Measurements from ENCODE around the gene OR5K2. TPM values are rescaled to one million over a fixed set of nuclear protein-coding genes. Genes with fewer than 3 reads are reported as not detected.

Gene OR5K2
- total RNA-seq, 5 donors from 2014 or later (not counting 1 experiment from before 2014, with no cell fraction given): not detected

- Histone ChIP-seq H3K27ac (ENCODE audit: low read length) (no peak overlapping the region), H3K36me3 (ENCODE audit: control insufficient read depth in 2 of 2, extremely low read depth in 1 of 2, insufficient read depth in 1 of 2, low read length in 1 of 2) (no peaks in the 10 kb centered on the region), H3K9me3 (no peaks in the 10 kb centered on the region), H3K27me3 (replicated peaks in 1 of 2; ENCODE audit: control insufficient read depth in 2 of 2, extremely low read depth in 1 of 2, insufficient read depth in 2 of 2, low read length in 1 of 2) (no peaks in the 10 kb centered on the region), H3K4me3 (ENCODE audit: control insufficient read depth in 1 of 2, extremely low read depth in 1 of 2, low read length in 1 of 2) (peak overlapping the region in 1 of 2 donors; percentile 16), H3K4me1 (ENCODE audit: control insufficient read depth in 1 of 2, extremely low read depth in 1 of 2, insufficient read depth in 2 of 2, low read length in 2 of 2) (no peaks in the 10 kb centered on the region)
- Mint-ChIP-seq H3K27me3 (no peaks in the 10 kb centered on the region), H3K36me3 (no peaks in the 10 kb centered on the region), H3K9me3 (no peaks in the 10 kb centered on the region), H3K4me3 (peak overlapping the region in 2 of 3 donors; percentile 59 to 76), H3K4me1 (peaks cover 0 to 14% (median 6%) of the 10 kb centered on the region in 3 donors), H3K27ac (peak overlapping the region in 1 of 2 donors; percentile 73)
- WGBS (ENCODE audit: insufficient coverage): 87% methylated on average over 5 of the region's 5 CpGs
- POLR2A ChIA-PET: interaction anchor here in 1 of 2 donors (0.5 to 0.6 kb wide), 2 partner anchors 15 to 89 kb away, joined by 3 to 6 read pairs; no protein-coding TSS in a partner anchor
- DNase-seq (no peak), ATAC-seq (replicated peaks in 1 of 4) (peak in 2 of 4 experiments; percentile 11 to 47)
- CTCF ChIA-PET: interaction anchor here (0.8 to 1.8 kb wide), 2 partner anchors 11 to 14 kb away, joined by 4 to 6 read pairs; no protein-coding TSS in a partner anchor
These were observed 34.8 kb downstream of the OR5K2 start for GRCh38 chr3:98532275-98532637.

DNA sequence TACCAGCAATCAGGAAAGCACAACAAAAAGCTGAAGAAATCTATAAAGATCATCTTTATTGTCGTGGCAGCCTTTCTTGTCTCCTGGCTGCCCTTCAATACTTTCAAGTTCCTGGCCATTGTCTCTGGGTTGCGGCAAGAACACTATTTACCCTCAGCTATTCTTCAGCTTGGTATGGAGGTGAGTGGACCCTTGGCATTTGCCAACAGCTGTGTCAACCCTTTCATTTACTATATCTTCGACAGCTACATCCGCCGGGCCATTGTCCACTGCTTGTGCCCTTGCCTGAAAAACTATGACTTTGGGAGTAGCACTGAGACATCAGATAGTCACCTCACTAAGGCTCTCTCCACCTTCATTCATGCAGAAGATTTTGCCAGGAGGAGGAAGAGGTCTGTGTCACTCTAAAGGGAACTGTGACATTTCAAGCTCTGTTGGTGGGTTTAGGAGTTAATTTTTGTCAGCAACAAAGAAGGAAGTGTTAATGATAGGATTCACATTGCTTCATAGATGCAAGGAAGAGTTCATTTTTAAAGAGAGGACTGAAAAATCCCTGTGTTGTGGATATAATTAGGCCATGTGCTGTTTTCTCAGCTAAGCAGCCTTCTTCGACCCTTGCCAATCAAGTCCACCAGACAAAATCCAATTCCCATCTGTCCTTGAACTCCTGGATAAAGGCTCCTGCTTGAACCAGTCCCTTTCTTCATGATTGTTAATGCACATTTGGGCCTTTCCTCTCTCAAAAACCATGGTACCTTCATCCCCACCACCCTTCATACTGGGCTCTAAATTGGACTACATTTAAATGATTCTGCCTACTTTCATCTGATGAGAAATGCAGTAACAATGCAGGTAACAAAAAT lies 35.5 kb downstream of the OR5K2 start:
- DNase-seq (no peak), ATAC-seq (replicated peaks in 1 of 4) (no peak)
- 100% methylated on average over 1 of the region's 6 CpGs for WGBS (ENCODE audit: insufficient coverage)
- CTCF ChIA-PET: interaction anchor here (0.8 to 1.8 kb wide), 2 partner anchors 12 to 13 kb away, joined by 4 to 6 read pairs; no protein-coding TSS in a partner anchor
- H3K27me3 Mint-ChIP-seq: no peaks in the 10 kb centered on the region
- POLR2A ChIA-PET: interaction anchor here in 1 of 2 donors (0.5 kb wide), 1 partner anchor 14 kb away, joined by 3 read pairs; no protein-coding TSS in a partner anchor
- Histone ChIP-seq H3K4me1 (ENCODE audit: control insufficient read depth in 1 of 2, extremely low read depth in 1 of 2, insufficient read depth in 2 of 2, low read length in 2 of 2) (no peaks in the 10 kb centered on the region), H3K4me3 (ENCODE audit: control insufficient read depth in 1 of 2, extremely low read depth in 1 of 2, low read length in 1 of 2) (peak overlapping the region in 1 of 2 donors; percentile 16), H3K9me3 (no peaks in the 10 kb centered on the region), H3K27me3 (replicated peaks in 1 of 2; ENCODE audit: control insufficient read depth in 2 of 2, extremely low read depth in 1 of 2, insufficient read depth in 2 of 2, low read length in 1 of 2) (no peaks in the 10 kb centered on the region), H3K36me3 (ENCODE audit: control insufficient read depth in 2 of 2, extremely low read depth in 1 of 2, insufficient read depth in 1 of 2, low read length in 1 of 2) (no peaks in the 10 kb centered on the region), H3K27ac (ENCODE audit: low read length) (no peak overlapping the region)
- peak overlapping the region in 2 of 3 donors; percentile 59 to 76 for H3K4me3 Mint-ChIP-seq
- peaks cover 0 to 14% (median 6%) of the 10 kb centered on the region in 3 donors for H3K4me1 Mint-ChIP-seq
- peak overlapping the region; percentile 2 to 73 for H3K27ac Mint-ChIP-seq
- H3K36me3 Mint-ChIP-seq: no peaks in the 10 kb centered on the region
- no peaks in the 10 kb centered on the region for H3K9me3 Mint-ChIP-seq

- CTCF ChIA-PET: no interaction called here
- H3K27ac ChIP-seq (ENCODE audit: low read length): no peak overlapping the region
These were observed 36.7 kb downstream of the OR5K2 start for GRCh38 chr3:98534168-98534567.

GRCh38 chr3:98534734-98535133 lies 37.3 kb downstream of the OR5K2 start:
- Histone ChIP-seq H3K4me3 (ENCODE audit: control insufficient read depth in 1 of 2, extremely low read depth in 1 of 2, low read length in 1 of 2) (no peak overlapping the region), H3K27me3 (replicated peaks in 1 of 2; ENCODE audit: control insufficient read depth in 2 of 2, extremely low read depth in 1 of 2, insufficient read depth in 2 of 2, low read length in 1 of 2) (no peaks in the 10 kb centered on the region), H3K4me1 (ENCODE audit: control insufficient read depth in 1 of 2, extremely low read depth in 1 of 2, insufficient read depth in 2 of 2, low read length in 2 of 2) (no peaks in the 10 kb centered on the region), H3K27ac (ENCODE audit: low read length) (no peak overlapping the region), H3K9me3 (no peaks in the 10 kb centered on the region), H3K36me3 (ENCODE audit: control insufficient read depth in 2 of 2, extremely low read depth in 1 of 2, insufficient read depth in 1 of 2, low read length in 1 of 2) (no peaks in the 10 kb centered on the region)
- ChIA-PET CTCF (no interaction called here), POLR2A (no interaction called here)
- Mint-ChIP-seq H3K27me3 (no peaks in the 10 kb centered on the region), H3K27ac (no peak overlapping the region), H3K36me3 (no peaks in the 10 kb centered on the region), H3K9me3 (no peaks in the 10 kb centered on the region), H3K4me1 (peaks cover 0 to 20% (median 10%) of the 10 kb centered on the region in 3 donors), H3K4me3 (no peak overlapping the region)
- WGBS (ENCODE audit: insufficient coverage): no CpG with 5 or more reads among the region's 1 CpG
- DNase-seq (no peak), ATAC-seq (replicated peaks in 1 of 4) (no peak)

More at GRCh38 chr3:98534168-98534567, 36.7 kb downstream of the OR5K2 start:
- ATAC-seq (replicated peaks in 1 of 4): no peak
- Histone ChIP-seq H3K9me3 (no peaks in the 10 kb centered on the region), H3K4me1 (ENCODE audit: control insufficient read depth in 1 of 2, extremely low read depth in 1 of 2, insufficient read depth in 2 of 2, low read length in 2 of 2) (no peaks in the 10 kb centered on the region), H3K4me3 (ENCODE audit: control insufficient read depth in 1 of 2, extremely low read depth in 1 of 2, low read length in 1 of 2) (peak overlapping the region in 1 of 2 donors; percentile 0), H3K27me3 (replicated peaks in 1 of 2; ENCODE audit: control insufficient read depth in 2 of 2, extremely low read depth in 1 of 2, insufficient read depth in 2 of 2, low read length in 1 of 2) (no peaks in the 10 kb centered on the region), H3K36me3 (ENCODE audit: control insufficient read depth in 2 of 2, extremely low read depth in 1 of 2, insufficient read depth in 1 of 2, low read length in 1 of 2) (no peaks in the 10 kb centered on the region)
- H3K27me3 Mint-ChIP-seq: no peaks in the 10 kb centered on the region
- DNase-seq: no peak
- peak overlapping the region in 1 of 3 donors; percentile 28 for H3K4me3 Mint-ChIP-seq
- no peaks in the 10 kb centered on the region for H3K9me3 Mint-ChIP-seq
- no peak overlapping the region for H3K27ac Mint-ChIP-seq
- H3K36me3 Mint-ChIP-seq: no peaks in the 10 kb centered on the region
- peaks cover 0 to 19% (median 10%) of the 10 kb centered on the region in 3 donors for H3K4me1 Mint-ChIP-seq
- WGBS (ENCODE audit: insufficient coverage): no CpG with 5 or more reads among the region's 2 CpGs
- POLR2A ChIA-PET: no interaction called here

DNA sequence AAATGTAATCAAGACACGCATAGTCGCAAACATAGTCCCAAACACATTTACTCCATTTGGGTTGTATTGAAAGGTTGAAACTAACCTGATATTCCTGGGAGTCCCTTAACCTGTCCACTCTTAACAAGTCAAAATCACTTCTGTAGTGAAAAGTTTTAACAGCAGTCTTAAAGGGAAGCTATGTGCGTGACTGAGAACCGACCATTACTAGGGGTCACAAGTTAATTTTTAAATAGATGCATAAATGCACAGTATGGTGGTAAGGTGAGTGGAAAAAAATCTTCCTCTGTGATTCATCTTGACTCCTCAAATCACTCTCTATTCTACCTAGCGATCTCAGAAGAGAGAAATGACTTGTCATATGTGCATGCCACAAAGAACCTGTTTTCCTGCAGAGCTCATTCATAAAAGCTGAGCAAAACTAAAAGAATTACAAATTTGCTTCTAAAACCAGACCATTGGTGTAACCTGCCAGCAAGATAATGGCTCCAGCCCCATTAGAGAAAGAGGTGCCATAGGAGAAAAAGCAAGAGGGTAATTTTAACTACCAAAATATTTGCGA lies 39.1 kb downstream of the OR5K2 start:
- ATAC-seq (replicated peaks in 1 of 4) (peak in 3 of 4 experiments; percentile 27 to 48 (median 37)), DNase-seq (no peak)
- Mint-ChIP-seq H3K36me3 (no peaks in the 10 kb centered on the region), H3K27me3 (no peaks in the 10 kb centered on the region), H3K4me3 (peak overlapping the region; percentile 7 to 49 (median 45)), H3K4me1 (peaks cover 6 to 30% (median 17%) of the 10 kb centered on the region in 3 donors), H3K9me3 (no peaks in the 10 kb centered on the region), H3K27ac (peak overlapping the region; percentile 8 to 68)
- no peaks in the 10 kb centered on the region for H3K9me3 ChIP-seq
- no peak overlapping the region for H3K4me3 ChIP-seq (ENCODE audit: control insufficient read depth in 1 of 2, extremely low read depth in 1 of 2, low read length in 1 of 2)
- WGBS (ENCODE audit: insufficient coverage): 67% methylated on average over 1 of the region's 6 CpGs
- POLR2A ChIA-PET: interaction anchor here in 1 of 2 donors (0.7 kb wide), 1 partner anchor 21 kb away, joined by 3 read pairs; no protein-coding TSS in a partner anchor
- no peaks in the 10 kb centered on the region for H3K27me3 ChIP-seq (replicated peaks in 1 of 2; ENCODE audit: control insufficient read depth in 2 of 2, extremely low read depth in 1 of 2, insufficient read depth in 2 of 2, low read length in 1 of 2)
- no peaks in the 10 kb centered on the region for H3K4me1 ChIP-seq (ENCODE audit: control insufficient read depth in 1 of 2, extremely low read depth in 1 of 2, insufficient read depth in 2 of 2, low read length in 2 of 2)
- no peak overlapping the region for H3K27ac ChIP-seq (ENCODE audit: low read length)
- CTCF ChIA-PET: interaction anchor here in 1 of 2 donors (1.4 kb wide), 1 partner anchor 14 kb away, joined by 4 read pairs; the partner anchor contains the start of gene CLDND1
- no peaks in the 10 kb centered on the region for H3K36me3 ChIP-seq (ENCODE audit: control insufficient read depth in 2 of 2, extremely low read depth in 1 of 2, insufficient read depth in 1 of 2, low read length in 1 of 2)

DNA sequence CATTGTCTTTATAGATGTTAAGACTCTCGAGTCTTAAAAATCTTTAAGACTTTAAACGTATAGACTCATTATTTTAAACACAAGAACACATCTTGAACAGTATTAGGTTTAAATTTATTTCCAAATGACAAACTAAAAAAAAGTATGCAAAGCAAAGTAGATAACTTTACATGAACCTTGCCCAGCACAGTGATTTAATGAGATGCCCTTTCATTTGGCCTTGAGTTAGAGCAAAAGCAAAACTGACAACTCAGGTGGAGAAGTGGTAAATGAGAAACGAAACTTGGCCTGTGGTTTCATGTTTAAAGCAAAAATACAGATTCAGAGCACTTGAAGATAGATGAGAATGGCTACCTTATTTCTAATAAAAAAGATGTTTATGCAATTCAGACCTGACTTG lies 42.9 kb downstream of the OR5K2 start:
- 0% methylated on average over 1 of the region's 3 CpGs for WGBS (ENCODE audit: insufficient coverage)
- ChIA-PET CTCF (interaction anchor here in 1 of 2 donors (1.4 kb wide), 1 partner anchor 40 kb away, joined by 3 read pairs; no protein-coding TSS in a partner anchor), POLR2A (no interaction called here)
- Histone ChIP-seq H3K4me1 (ENCODE audit: control insufficient read depth in 1 of 2, extremely low read depth in 1 of 2, insufficient read depth in 2 of 2, low read length in 2 of 2) (no peaks in the 10 kb centered on the region), H3K4me3 (ENCODE audit: control insufficient read depth in 1 of 2, extremely low read depth in 1 of 2, low read length in 1 of 2) (no peak overlapping the region), H3K27me3 (replicated peaks in 1 of 2; ENCODE audit: control insufficient read depth in 2 of 2, extremely low read depth in 1 of 2, insufficient read depth in 2 of 2, low read length in 1 of 2) (no peaks in the 10 kb centered on the region), H3K36me3 (ENCODE audit: control insufficient read depth in 2 of 2, extremely low read depth in 1 of 2, insufficient read depth in 1 of 2, low read length in 1 of 2) (no peaks in the 10 kb centered on the region), H3K27ac (ENCODE audit: low read length) (peak overlapping the region; percentile 39), H3K9me3 (no peaks in the 10 kb centered on the region)
- H3K27me3 Mint-ChIP-seq: no peaks in the 10 kb centered on the region
- peak in 1 of 35 experiments; percentile 47 for DNase-seq
- no peak overlapping the region for H3K4me3 Mint-ChIP-seq
- no peaks in the 10 kb centered on the region for H3K36me3 Mint-ChIP-seq
- H3K4me1 Mint-ChIP-seq: peaks cover 6 to 30% (median 20%) of the 10 kb centered on the region in 3 donors
- H3K27ac Mint-ChIP-seq: peak overlapping the region; percentile 35 to 71
- peak in 3 of 4 experiments; percentile 33 to 44 (median 40) for ATAC-seq (replicated peaks in 1 of 4)
- H3K9me3 Mint-ChIP-seq: no peaks in the 10 kb centered on the region

All from T-cell (primary cell).